ENCODE results near the gene PITRM1. TPM values are rescaled to one million over a fixed set of nuclear protein-coding genes. Genes with fewer than 3 reads are reported as not detected.

PITRM1 gene
- total RNA-seq, 2 experiments from 2014 or later, result 47.5 TPM

DNA sequence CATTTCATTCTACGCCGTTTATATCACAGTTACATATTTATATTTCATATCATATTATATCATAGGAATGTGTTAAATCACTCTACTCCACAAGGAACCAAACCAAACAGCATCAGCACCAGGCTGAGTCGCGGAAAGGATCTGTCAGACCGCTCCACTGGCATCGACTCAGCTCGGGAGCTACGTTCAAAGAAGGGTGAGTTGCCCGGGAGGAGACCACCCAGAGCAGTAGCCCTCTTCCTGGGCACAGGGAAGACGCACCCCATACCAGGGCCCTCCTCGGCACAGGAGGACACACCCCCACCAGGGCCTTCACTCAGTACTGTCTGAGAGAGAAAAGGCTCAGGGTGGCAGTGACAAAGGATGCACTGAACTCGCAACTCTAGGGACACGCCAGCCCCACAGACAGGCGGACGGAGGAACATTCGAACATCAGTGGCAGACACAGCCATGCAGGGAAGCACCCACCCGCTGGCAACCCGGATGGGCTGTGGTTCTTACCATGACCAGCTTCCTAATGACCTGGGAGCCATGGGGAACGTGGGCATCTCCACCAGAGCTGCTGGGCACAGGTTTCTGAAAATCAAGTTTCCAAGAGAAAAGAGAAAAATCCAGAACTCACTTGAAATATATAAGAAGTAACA, 28.7 kb downstream of the PITRM1 start:
- no peak for ATAC-seq
- no peaks in the 10 kb centered on the region for H3K27me3 Mint-ChIP-seq (ENCODE audit: low read depth)
- POLR2A ChIA-PET, result no interaction called here
- peaks cover 67% of the 10 kb centered on the region for H3K36me3 Mint-ChIP-seq (ENCODE audit: low read depth)
- H3K4me1 Mint-ChIP-seq (ENCODE audit: low read depth), result no peaks in the 10 kb centered on the region
- H3K9me3 Mint-ChIP-seq (ENCODE audit: insufficient read depth), result no peaks in the 10 kb centered on the region
- no peak for DNase-seq
- H3K4me3 Mint-ChIP-seq, result no peak overlapping the region
- CTCF ChIA-PET, result no interaction called here
- no peak overlapping the region for H3K27ac Mint-ChIP-seq

- Mint-ChIP-seq H3K27ac (no peak overlapping the region), H3K4me1 (ENCODE audit: low read depth) (no peaks in the 10 kb centered on the region), H3K9me3 (ENCODE audit: insufficient read depth) (no peaks in the 10 kb centered on the region), H3K4me3 (no peak overlapping the region), H3K36me3 (ENCODE audit: low read depth) (peaks cover 68% of the 10 kb centered on the region), H3K27me3 (ENCODE audit: low read depth) (no peaks in the 10 kb centered on the region)
- ChIA-PET POLR2A (no interaction called here), CTCF (no interaction called here)
- no peak for ATAC-seq
- DNase-seq, result no peak
Observed at GRCh38 chr10:3143366-3143765, 29.2 kb downstream of the PITRM1 start.

GRCh38 chr10:3142146-3142875, 30.3 kb downstream of the PITRM1 start:
- POLR2A ChIA-PET, result no interaction called here
- ATAC-seq (no peak), DNase-seq (no peak)
- H3K36me3 Mint-ChIP-seq (ENCODE audit: low read depth), result peaks cover 73% of the 10 kb centered on the region
- H3K27me3 Mint-ChIP-seq (ENCODE audit: low read depth), result no peaks in the 10 kb centered on the region
- peak overlapping the region; percentile 30 for H3K27ac Mint-ChIP-seq
- CTCF ChIA-PET, result no interaction called here
- H3K9me3 Mint-ChIP-seq (ENCODE audit: insufficient read depth), result no peaks in the 10 kb centered on the region
- H3K4me3 Mint-ChIP-seq, result no peak overlapping the region
- H3K4me1 Mint-ChIP-seq (ENCODE audit: low read depth), result no peaks in the 10 kb centered on the region

DNA sequence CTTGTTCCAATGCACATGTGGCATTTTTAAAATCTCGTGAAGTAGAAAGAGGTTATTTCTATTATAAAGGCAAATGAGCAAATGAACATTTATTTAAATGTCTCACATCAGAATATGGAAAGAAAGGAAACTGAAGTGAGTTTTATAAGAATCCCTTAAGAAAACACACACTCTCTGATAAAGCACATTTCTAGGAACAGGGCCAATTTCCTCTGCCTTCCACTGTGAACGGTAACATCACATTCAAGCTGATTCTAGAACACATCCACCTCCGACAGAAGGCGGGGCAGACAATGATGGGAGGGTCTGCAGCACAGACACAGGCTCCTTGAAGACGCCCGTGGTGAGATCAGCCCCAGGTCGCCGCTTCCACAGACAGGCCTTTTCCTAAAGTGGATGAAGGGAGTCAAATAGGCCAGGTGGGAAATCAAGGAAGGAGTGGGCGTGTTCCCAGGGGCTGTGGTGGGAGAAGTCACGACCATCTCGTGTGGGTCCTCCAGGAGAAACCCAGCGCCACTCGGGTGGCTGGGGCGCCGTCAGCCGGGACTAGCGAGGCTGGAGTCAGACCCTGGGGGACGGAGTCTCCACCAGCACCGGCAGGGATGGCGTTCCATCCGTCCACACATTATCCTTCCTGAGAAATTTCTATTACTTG, 31.1 kb downstream of the PITRM1 start:
- Mint-ChIP-seq H3K9me3 (ENCODE audit: insufficient read depth) (no peaks in the 10 kb centered on the region), H3K36me3 (ENCODE audit: low read depth) (peaks cover 77% of the 10 kb centered on the region), H3K27me3 (ENCODE audit: low read depth) (no peaks in the 10 kb centered on the region), H3K27ac (no peak overlapping the region), H3K4me1 (ENCODE audit: low read depth) (no peaks in the 10 kb centered on the region), H3K4me3 (no peak overlapping the region)
- DNase-seq (no peak), ATAC-seq (no peak)
- POLR2A ChIA-PET, result no interaction called here
- CTCF ChIA-PET, result no interaction called here

DNA sequence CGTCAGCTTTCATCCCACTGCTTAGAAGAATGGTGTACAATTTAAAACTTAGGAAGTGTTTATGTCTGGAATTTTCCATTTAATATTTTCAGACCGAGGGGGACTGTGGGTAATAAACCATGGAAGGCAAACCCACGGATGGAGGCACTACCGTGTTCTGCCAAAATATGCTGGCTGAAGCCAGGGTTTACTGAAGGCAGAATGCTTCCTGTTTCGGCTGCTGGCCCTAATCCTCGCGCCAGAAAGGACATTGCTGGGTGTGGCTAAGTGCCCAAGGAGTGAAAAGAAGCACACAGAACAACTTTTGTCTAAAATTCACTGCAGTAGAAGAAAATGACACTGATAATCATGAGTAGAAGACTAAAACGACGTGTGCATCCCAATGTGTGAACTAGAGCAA, 32.3 kb downstream of the PITRM1 start:
- H3K4me1 Mint-ChIP-seq (ENCODE audit: low read depth), result no peaks in the 10 kb centered on the region
- peak overlapping the region; percentile 20 for H3K27ac Mint-ChIP-seq
- H3K9me3 Mint-ChIP-seq (ENCODE audit: insufficient read depth), result no peaks in the 10 kb centered on the region
- POLR2A ChIA-PET, result no interaction called here
- peaks cover 76% of the 10 kb centered on the region for H3K36me3 Mint-ChIP-seq (ENCODE audit: low read depth)
- no peak overlapping the region for H3K4me3 Mint-ChIP-seq
- ATAC-seq (no peak), DNase-seq (no peak)
- H3K27me3 Mint-ChIP-seq (ENCODE audit: low read depth), result no peaks in the 10 kb centered on the region
- CTCF ChIA-PET, result no interaction called here

- CTCF ChIA-PET, result no interaction called here
- Mint-ChIP-seq H3K4me3 (no peak overlapping the region), H3K27me3 (ENCODE audit: low read depth) (no peaks in the 10 kb centered on the region), H3K27ac (no peak overlapping the region), H3K36me3 (ENCODE audit: low read depth) (peaks cover 80% of the 10 kb centered on the region), H3K4me1 (ENCODE audit: low read depth) (no peaks in the 10 kb centered on the region), H3K9me3 (ENCODE audit: insufficient read depth) (no peaks in the 10 kb centered on the region)
- ATAC-seq (no peak), DNase-seq (no peak)
- POLR2A ChIA-PET, result interaction anchor here (1.3 kb wide), 1 partner anchor 33 kb away, joined by 4 read pairs; the partner anchor contains the start of gene PITRM1
Observed at GRCh38 chr10:3139216-3139910, 33.2 kb downstream of the PITRM1 start.

DNA sequence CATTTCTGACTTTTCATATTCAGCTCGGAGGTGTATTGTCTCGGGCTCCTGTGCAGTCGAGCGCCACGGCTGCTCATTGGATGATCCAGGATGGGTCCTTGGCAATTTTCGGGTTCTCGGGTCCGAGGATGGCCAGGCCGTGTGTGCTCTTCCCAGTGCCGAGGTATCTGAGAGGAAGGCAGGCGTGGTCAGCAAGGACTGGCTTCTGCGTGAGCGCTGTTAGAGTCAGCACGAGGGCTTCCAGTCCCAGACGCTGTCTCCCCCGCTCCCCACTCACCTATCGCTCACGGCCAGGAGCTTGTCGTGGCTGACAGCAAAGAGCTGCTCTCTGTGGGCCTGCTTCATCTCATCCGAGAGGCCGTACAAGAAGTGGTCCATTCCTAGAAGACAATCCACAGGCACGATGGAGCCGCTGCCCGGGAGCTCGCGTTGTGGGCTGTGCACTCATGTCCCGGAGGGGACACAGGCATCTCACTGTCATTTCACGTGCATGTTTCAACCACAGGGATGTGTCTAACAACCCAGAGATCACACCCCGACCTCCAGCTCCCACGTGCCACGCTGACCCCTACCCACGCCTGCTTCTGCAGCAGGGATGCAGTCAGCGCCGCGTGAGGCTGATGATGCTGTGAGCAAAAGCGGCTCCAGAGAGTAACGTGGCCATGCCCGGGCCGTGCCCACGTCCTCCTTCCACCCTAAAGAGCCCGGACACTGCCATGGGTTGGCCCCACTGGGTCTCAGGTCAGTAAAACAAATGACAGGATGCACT, 34.4 kb downstream of the PITRM1 start:
- Mint-ChIP-seq H3K27ac (no peak overlapping the region), H3K4me3 (no peak overlapping the region), H3K9me3 (ENCODE audit: insufficient read depth) (no peaks in the 10 kb centered on the region), H3K27me3 (ENCODE audit: low read depth) (no peaks in the 10 kb centered on the region), H3K4me1 (ENCODE audit: low read depth) (no peaks in the 10 kb centered on the region), H3K36me3 (ENCODE audit: low read depth) (peaks cover 77% of the 10 kb centered on the region)
- no peak for ATAC-seq
- ChIA-PET CTCF (no interaction called here), POLR2A (interaction anchor here (1.3 kb wide), 1 partner anchor 34 kb away, joined by 4 read pairs; the partner anchor contains the start of gene PITRM1)
- DNase-seq, result no peak

DNA sequence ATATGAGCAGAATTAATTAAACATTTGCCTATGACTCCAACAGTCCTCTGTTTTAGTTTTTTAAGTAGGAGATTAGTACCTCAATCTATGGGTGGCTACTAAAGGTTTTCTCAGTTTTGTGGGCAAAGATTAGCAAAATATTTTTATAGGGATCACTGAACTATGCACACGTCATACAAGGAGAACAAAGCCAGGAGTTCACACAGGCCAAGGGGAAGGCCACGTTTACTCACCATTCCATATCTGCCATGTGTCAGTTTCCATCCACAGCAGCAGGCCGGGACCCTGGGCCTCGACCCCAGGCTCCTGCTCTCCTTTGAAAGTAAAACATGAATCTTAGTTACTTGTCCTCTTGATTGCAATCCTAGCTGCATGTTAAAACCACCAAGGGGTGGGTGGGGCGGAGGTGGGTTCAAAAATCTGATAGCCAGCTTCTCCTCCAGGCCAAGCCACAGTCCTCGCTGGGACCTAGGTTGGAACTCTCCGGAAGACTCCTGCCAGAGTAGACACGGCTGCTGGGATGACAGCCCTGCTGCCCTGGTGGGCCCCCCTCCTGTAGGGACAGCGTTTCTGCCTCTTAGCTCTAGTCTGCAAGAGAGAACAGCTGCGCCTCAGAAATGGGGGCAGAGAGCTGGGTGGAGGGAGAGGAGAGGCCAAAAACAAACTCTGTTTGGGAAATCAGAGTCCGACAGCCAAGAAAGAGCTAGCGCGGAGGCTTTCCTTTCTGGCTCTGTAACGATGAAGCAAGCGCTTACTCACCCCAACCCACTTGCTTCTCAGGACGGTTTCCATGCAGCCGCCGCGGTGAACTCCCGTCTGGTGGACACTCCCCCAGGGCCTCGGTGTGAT, 35.6 kb downstream of the PITRM1 start:
- CTCF ChIA-PET, result no interaction called here

DNA sequence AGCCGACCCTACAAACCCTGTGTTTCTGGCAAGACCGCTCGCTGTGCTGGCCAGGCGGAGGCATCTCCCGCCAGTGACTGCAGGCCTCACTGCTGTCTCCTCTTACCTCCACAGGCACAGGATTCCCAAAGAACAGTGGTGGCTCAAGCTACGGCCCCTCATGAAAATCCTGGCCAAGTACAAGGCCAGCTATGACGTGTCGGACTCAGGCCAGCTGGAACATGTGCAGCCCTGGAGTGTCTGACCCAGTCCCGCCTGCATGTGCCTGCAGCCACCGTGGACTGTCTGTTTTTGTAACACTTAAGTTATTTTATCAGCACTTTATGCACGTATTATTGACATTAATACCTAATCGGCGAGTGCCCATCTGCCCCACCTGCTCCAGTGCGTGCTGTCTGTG, 36.2 kb downstream of the PITRM1 start:
- Mint-ChIP-seq H3K27ac (no peak overlapping the region), H3K4me3 (no peak overlapping the region), H3K4me1 (ENCODE audit: low read depth) (no peaks in the 10 kb centered on the region), H3K27me3 (ENCODE audit: low read depth) (no peaks in the 10 kb centered on the region), H3K36me3 (ENCODE audit: low read depth) (peaks cover 83% of the 10 kb centered on the region), H3K9me3 (ENCODE audit: insufficient read depth) (no peaks in the 10 kb centered on the region)
- ChIA-PET POLR2A (no interaction called here), CTCF (no interaction called here)
- ATAC-seq (no peak), DNase-seq (no peak)

More for the DNA sequence above, 35.6 kb downstream of the PITRM1 start:
- Mint-ChIP-seq H3K27me3 (ENCODE audit: low read depth) (no peaks in the 10 kb centered on the region), H3K27ac (no peak overlapping the region), H3K4me3 (no peak overlapping the region), H3K36me3 (ENCODE audit: low read depth) (peaks cover 81% of the 10 kb centered on the region), H3K4me1 (ENCODE audit: low read depth) (no peaks in the 10 kb centered on the region), H3K9me3 (ENCODE audit: insufficient read depth) (no peaks in the 10 kb centered on the region)
- POLR2A ChIA-PET, result no interaction called here
- no peak for DNase-seq
- ATAC-seq, result no peak

- H3K36me3 Mint-ChIP-seq (ENCODE audit: low read depth), result peaks cover 79% of the 10 kb centered on the region
- no peaks in the 10 kb centered on the region for H3K27me3 Mint-ChIP-seq (ENCODE audit: low read depth)
- CTCF ChIA-PET, result no interaction called here
- POLR2A ChIA-PET, result interaction anchor here (0.7 kb wide), 1 partner anchor 10 kb away, joined by 3 read pairs; no protein-coding TSS in a partner anchor
- no peak overlapping the region for H3K27ac Mint-ChIP-seq
- H3K4me1 Mint-ChIP-seq (ENCODE audit: low read depth), result no peaks in the 10 kb centered on the region
- no peak for ATAC-seq
- no peaks in the 10 kb centered on the region for H3K9me3 Mint-ChIP-seq (ENCODE audit: insufficient read depth)
- DNase-seq, result no peak
- H3K4me3 Mint-ChIP-seq, result no peak overlapping the region
Observed at GRCh38 chr10:3135006-3135405, 37.6 kb downstream of the PITRM1 start.

DNA sequence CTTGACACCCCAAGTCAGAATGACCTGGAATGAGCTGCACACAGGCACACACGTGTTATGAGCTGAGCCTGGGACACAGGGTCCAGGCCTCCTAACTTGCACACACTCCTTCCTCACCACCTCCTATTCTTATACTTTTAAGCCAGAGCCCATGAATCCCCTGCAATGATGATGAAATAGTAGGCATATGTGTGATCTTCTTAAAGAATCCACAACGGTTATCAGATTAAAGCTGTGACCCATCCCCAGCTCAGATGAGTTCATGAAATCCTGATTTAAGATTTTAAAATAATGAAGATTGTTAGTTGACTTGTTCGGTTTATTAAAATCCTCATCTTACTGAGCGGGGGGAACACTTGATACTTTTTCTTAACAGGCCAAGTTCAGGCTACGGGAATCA, 38.6 kb downstream of the PITRM1 start:
- Mint-ChIP-seq H3K9me3 (ENCODE audit: insufficient read depth) (no peaks in the 10 kb centered on the region), H3K27me3 (ENCODE audit: low read depth) (no peaks in the 10 kb centered on the region), H3K27ac (peak overlapping the region; percentile 41), H3K4me1 (ENCODE audit: low read depth) (no peaks in the 10 kb centered on the region), H3K36me3 (ENCODE audit: low read depth) (peaks cover 77% of the 10 kb centered on the region), H3K4me3 (no peak overlapping the region)
- ATAC-seq (no peak), DNase-seq (no peak)
- CTCF ChIA-PET, result no interaction called here
- POLR2A ChIA-PET, result no interaction called here

Measured in activated CD8-positive, alpha-beta T cell treated with anti-CD3 and anti-CD28 coated beads, Interleukin-2, amount 10 ng/mL, durations not matched to agents 7 days and 5 days (primary cell).